HepG2 (cell line): ENCODE data around the gene CMC1. TPM values are rescaled to one million over a fixed set of nuclear protein-coding genes. Genes with fewer than 3 reads are reported as not detected.
A peak's percentile ranks its signal among the peaks of the same experiment; 100 is the strongest.

ENCODE experiments used
- HMG20B ChIP-seq: conservative IDR thresholded peaks from 2 replicates; pipeline ENCODE4 v1.6.1; 2016; ENCODE audit warnings: missing genetic modification reagents, missing compliant biosample characterization
- KLF11 ChIP-seq: IDR thresholded peaks from 2 replicates; pipeline ENCODE4 v1.6.1; 2016; ENCODE audit warnings: missing compliant biosample characterization
- KMT2A ChIP-seq: sonication (generic); formaldehyde crosslinking; IDR thresholded peaks from 2 replicates; pipeline ENCODE4 v1.4.0; 2020; ENCODE audit warnings: missing genetic modification reagents
- MIXL1 ChIP-seq: IDR thresholded peaks from 2 replicates; pipeline ENCODE4 v1.6.1; 2016
- TARDBP ChIP-seq: sonication (generic); formaldehyde crosslinking; IDR thresholded peaks from 2 replicates; pipeline ENCODE4 v1.8.0; 2022; ENCODE audit warnings: mild to moderate bottlenecking, missing genetic modification reagents
- ZNF251 ChIP-seq: sonication (generic); formaldehyde crosslinking; IDR thresholded peaks from 2 replicates; pipeline ENCODE4 v1.9.0; 2021; ENCODE audit warnings: mild to moderate bottlenecking, missing genetic modification reagents
- ZNF616 ChIP-seq: sonication (generic); formaldehyde crosslinking; IDR thresholded peaks from 2 replicates; pipeline ENCODE4 v1.5.0; 2020; ENCODE audit warnings: low read depth, mild to moderate bottlenecking, missing genetic modification reagents
- ZNF660 ChIP-seq: sonication (generic); formaldehyde crosslinking; IDR thresholded peaks from 2 replicates; pipeline ENCODE4 v1.5.1; 2020; ENCODE audit warnings: mild to moderate bottlenecking, low read depth, missing genetic modification reagents, borderline replicate concordance
- ZNF790 ChIP-seq: sonication (generic); formaldehyde crosslinking; IDR thresholded peaks from 2 replicates; pipeline ENCODE4 v1.8.0; 2022; ENCODE audit warnings: missing genetic modification reagents, mild to moderate bottlenecking, borderline replicate concordance
- ZNF83 ChIP-seq: sonication (generic); formaldehyde crosslinking; IDR thresholded peaks from 2 replicates; pipeline ENCODE4 v1.4.0; 2020; ENCODE audit warnings: missing genetic modification reagents, mild to moderate bottlenecking, borderline replicate concordance
- polyA plus RNA-seq, 8 experiments: library from polyadenylated mRNA; depleted of rRNA in 3 of 8; stranded (reverse) in 7 of 8; unstranded in 1 of 8; fragments of >200 nt; fragmentation: Illumina TruSeq in 4 of 8; extraction: Trizol in 4 of 8; gene quantifications; 2 replicates each; pipeline versions ENCODE4 v1.2.1 to v1.2.3, GENCODE V29; 2011 to 2016; ENCODE audit warnings: low read depth in 4 of 8, missing spikeins in 1 of 8, mixed read lengths in 1 of 8; ENCODE audit not compliant: insufficient read depth in 1 of 8
- total RNA-seq, 5 experiments: library from RNA; depleted of rRNA; stranded (reverse); fragments of >200 nt; fragmentation: Illumina TruSeq; extraction: Trizol; gene quantifications; 2 replicates each; pipeline ENCODE4 v1.2.3, GENCODE V29; 2016; ENCODE audit warnings: low read depth in 1 of 5
- TF ChIP-seq, protein P1 (sequence below): sonication (generic); formaldehyde crosslinking; conservative IDR thresholded peaks from 2 replicates; pipeline ENCODE4 v1.4.0; 2020; ENCODE audit warnings: mild to moderate bottlenecking, missing genetic modification reagents, moderate library complexity
- TF ChIP-seq, protein P2 (sequence below): sonication (generic); formaldehyde crosslinking; IDR thresholded peaks from 2 replicates; pipeline ENCODE4 v1.8.1; 2023; ENCODE audit warnings: mild to moderate bottlenecking, missing genetic modification reagents
- TF ChIP-seq, protein P3 (sequence below): sonication (generic); formaldehyde crosslinking; IDR thresholded peaks from 2 replicates; pipeline ENCODE4 v1.4.0; 2020; ENCODE audit warnings: missing genetic modification reagents
- TF ChIP-seq, protein P4 (sequence below): sonication (generic); formaldehyde crosslinking; IDR thresholded peaks from 2 replicates; pipeline ENCODE4 v1.4.0; 2020; ENCODE audit warnings: missing genetic modification reagents
- TF ChIP-seq, protein P5 (sequence below): sonication (generic); formaldehyde crosslinking; IDR thresholded peaks from 2 replicates; pipeline ENCODE4 v1.5.1; 2020; ENCODE audit warnings: missing genetic modification reagents, mild to moderate bottlenecking, borderline replicate concordance

CMC1 gene
- total and polyA plus RNA-seq, 2 of the 13 experiments (the other 11 are each of a cell fraction or from before 2014, with no cell fraction given) = 22.1 to 29.5 TPM

DNA sequence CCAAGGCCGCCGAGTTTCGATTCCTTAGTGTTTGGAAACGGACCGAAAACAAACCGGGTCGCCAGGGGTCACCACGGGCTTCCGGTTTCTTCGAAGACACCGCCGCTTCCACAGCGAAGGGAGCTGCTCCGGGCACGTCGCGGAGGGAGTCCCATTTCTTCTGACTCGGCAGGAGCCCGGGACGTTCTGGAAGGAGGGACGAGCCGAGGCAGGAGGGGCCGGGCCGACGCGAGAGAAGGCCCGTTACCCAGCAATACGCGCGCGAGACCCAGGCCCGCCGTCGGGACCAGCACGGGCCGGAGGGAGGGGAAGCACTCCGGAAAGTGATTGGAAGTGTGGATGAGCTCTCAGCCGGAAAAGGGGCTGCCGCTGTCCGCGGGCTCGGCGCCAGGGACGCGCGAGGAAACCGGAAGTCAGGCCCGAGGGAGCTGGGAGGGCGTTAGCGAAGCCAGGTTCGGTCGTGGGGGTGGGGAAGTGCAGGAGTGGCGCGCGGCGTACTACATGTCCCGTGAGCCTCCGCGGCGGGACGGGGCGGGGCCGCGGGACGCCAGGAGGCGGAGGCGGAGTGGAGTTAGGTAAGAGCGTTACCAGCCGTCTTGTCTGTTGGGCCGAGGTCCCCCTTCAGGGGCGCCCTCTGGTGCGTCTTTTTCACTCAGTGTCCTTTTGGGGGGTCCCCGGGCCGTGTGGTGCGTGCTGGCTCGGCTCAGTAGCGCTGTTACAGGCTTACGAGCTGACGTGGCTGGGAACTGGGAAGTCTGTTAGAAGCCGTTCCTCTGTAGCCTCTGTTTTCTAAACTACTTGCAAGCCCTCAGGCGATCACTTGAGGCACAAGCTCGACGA, 107.4 kb downstream of the CMC1 start, which contains the start of the genes AZI2 and ZCWPW2 (continued):
- TF ChIP-seq ZNF616 (CRISPR knock-in tag) (peak; percentile 24; the same call in 1 of the 2 replicates), ZNF83 (0 out of 2 replicates have a peak, but pooled peaks have one; percentile 52), ZNF660 (no peak), KMT2A (CRISPR knock-in tag) (peak; percentile 28; the same call in 1 of the 2 replicates), TARDBP (CRISPR knock-in tag) (peak; percentile 61; the same call in 1 of the 2 replicates), ZNF790 (CRISPR knock-in tag) (peak; percentile 70; the same call in 1 of the 2 replicates), ZNF251 (CRISPR knock-in tag) (no peak), HMG20B (no peak), MIXL1 (no peak; the same call in 1 of the 2 replicates), KLF11 (CRISPR knock-in tag) (no peak; the same call in 1 of the 2 replicates)
- TF ChIP-seq, protein P1, sequence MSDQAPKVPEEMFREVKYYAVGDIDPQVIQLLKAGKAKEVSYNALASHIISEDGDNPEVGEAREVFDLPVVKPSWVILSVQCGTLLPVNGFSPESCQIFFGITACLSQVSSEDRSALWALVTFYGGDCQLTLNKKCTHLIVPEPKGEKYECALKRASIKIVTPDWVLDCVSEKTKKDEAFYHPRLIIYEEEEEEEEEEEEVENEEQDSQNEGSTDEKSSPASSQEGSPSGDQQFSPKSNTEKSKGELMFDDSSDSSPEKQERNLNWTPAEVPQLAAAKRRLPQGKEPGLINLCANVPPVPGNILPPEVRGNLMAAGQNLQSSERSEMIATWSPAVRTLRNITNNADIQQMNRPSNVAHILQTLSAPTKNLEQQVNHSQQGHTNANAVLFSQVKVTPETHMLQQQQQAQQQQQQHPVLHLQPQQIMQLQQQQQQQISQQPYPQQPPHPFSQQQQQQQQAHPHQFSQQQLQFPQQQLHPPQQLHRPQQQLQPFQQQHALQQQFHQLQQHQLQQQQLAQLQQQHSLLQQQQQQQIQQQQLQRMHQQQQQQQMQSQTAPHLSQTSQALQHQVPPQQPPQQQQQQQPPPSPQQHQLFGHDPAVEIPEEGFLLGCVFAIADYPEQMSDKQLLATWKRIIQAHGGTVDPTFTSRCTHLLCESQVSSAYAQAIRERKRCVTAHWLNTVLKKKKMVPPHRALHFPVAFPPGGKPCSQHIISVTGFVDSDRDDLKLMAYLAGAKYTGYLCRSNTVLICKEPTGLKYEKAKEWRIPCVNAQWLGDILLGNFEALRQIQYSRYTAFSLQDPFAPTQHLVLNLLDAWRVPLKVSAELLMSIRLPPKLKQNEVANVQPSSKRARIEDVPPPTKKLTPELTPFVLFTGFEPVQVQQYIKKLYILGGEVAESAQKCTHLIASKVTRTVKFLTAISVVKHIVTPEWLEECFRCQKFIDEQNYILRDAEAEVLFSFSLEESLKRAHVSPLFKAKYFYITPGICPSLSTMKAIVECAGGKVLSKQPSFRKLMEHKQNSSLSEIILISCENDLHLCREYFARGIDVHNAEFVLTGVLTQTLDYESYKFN (CRISPR knock-in tag) = peak; percentile 61
- TF ChIP-seq, protein P2, sequence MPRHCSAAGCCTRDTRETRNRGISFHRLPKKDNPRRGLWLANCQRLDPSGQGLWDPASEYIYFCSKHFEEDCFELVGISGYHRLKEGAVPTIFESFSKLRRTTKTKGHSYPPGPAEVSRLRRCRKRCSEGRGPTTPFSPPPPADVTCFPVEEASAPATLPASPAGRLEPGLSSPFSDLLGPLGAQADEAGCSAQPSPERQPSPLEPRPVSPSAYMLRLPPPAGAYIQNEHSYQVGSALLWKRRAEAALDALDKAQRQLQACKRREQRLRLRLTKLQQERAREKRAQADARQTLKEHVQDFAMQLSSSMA (CRISPR knock-in tag) = peak; percentile 53; the same call in 1 of the 2 replicates
- TF ChIP-seq, protein P3, sequence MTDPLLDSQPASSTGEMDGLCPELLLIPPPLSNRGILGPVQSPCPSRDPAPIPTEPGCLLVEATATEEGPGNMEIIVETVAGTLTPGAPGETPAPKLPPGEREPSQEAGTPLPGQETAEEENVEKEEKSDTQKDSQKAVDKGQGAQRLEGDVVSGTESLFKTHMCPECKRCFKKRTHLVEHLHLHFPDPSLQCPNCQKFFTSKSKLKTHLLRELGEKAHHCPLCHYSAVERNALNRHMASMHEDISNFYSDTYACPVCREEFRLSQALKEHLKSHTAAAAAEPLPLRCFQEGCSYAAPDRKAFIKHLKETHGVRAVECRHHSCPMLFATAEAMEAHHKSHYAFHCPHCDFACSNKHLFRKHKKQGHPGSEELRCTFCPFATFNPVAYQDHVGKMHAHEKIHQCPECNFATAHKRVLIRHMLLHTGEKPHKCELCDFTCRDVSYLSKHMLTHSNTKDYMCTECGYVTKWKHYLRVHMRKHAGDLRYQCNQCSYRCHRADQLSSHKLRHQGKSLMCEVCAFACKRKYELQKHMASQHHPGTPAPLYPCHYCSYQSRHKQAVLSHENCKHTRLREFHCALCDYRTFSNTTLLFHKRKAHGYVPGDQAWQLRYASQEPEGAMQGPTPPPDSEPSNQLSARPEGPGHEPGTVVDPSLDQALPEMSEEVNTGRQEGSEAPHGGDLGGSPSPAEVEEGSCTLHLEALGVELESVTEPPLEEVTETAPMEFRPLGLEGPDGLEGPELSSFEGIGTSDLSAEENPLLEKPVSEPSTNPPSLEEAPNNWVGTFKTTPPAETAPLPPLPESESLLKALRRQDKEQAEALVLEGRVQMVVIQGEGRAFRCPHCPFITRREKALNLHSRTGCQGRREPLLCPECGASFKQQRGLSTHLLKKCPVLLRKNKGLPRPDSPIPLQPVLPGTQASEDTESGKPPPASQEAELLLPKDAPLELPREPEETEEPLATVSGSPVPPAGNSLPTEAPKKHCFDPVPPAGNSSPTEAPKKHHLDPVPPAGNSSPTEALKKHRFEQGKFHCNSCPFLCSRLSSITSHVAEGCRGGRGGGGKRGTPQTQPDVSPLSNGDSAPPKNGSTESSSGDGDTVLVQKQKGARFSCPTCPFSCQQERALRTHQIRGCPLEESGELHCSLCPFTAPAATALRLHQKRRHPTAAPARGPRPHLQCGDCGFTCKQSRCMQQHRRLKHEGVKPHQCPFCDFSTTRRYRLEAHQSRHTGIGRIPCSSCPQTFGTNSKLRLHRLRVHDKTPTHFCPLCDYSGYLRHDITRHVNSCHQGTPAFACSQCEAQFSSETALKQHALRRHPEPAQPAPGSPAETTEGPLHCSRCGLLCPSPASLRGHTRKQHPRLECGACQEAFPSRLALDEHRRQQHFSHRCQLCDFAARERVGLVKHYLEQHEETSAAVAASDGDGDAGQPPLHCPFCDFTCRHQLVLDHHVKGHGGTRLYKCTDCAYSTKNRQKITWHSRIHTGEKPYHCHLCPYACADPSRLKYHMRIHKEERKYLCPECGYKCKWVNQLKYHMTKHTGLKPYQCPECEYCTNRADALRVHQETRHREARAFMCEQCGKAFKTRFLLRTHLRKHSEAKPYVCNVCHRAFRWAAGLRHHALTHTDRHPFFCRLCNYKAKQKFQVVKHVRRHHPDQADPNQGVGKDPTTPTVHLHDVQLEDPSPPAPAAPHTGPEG (CRISPR knock-in tag) = peak; percentile 41; the same call in 1 of the 2 replicates
- TF ChIP-seq, protein P4, sequence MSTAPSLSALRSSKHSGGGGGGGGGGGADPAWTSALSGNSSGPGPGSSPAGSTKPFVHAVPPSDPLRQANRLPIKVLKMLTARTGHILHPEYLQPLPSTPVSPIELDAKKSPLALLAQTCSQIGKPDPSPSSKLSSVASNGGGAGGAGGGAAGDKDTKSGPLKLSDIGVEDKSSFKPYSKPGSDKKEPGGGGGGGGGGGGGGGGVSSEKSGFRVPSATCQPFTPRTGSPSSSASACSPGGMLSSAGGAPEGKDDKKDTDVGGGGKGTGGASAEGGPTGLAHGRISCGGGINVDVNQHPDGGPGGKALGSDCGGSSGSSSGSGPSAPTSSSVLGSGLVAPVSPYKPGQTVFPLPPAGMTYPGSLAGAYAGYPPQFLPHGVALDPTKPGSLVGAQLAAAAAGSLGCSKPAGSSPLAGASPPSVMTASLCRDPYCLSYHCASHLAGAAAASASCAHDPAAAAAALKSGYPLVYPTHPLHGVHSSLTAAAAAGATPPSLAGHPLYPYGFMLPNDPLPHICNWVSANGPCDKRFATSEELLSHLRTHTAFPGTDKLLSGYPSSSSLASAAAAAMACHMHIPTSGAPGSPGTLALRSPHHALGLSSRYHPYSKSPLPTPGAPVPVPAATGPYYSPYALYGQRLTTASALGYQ (CRISPR knock-in tag) = peak; percentile 65; the same call in 1 of the 2 replicates
- TF ChIP-seq, protein P5, sequence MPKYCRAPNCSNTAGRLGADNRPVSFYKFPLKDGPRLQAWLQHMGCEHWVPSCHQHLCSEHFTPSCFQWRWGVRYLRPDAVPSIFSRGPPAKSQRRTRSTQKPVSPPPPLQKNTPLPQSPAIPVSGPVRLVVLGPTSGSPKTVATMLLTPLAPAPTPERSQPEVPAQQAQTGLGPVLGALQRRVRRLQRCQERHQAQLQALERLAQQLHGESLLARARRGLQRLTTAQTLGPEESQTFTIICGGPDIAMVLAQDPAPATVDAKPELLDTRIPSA (CRISPR knock-in tag) = no peak
